ENCODE data around the gene NELFCD.
A peak's percentile ranks its signal among the peaks of the same experiment; 100 is the strongest.

The NELFCD gene

DNA sequence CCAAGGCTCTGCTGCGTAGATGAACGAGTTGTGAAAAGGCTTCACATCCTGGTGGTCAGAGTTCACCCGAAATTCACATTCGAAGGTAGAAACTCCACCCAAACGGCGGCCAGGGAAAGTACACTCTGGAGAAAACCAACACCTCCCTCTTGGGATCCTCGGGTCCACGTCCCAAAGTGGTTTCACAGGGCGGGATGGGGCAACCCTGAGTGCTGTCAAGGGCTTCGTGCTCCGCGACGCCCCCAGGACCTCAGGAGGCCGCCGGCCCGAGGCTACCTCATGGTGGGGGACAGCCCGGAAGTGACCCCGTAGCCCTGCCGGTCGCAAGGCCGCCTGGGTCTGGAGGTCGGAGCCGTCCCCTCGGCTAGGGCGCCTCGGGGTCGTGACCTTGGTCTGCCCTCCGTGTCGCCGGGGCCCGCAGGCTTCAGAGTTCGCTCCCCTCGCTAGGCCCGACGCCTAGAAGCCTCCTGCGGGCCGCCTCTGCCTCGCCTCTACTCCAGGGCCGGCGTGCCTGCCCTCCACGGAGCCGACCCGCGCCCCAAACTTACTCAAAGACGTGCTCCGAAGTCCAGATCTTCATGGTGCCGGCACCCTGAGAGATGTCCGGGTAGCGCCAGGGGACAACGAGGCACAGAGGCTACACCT, 61.2 kb downstream of the NELFCD start, which contains the start of gene PRELID3B (continued):
- TF ChIP-seq ZNF548 (tag by site-specific recombination; IDR thresholded peaks at IDR 0.05) = no peak
- TF ChIP-seq HOXD13 (CRISPR knock-in tag; IDR thresholded peaks at IDR 0.05; ENCODE audit: borderline replicate concordance) = no peak
- no peak for TF ChIP-seq MYNN (tag by site-specific recombination; IDR thresholded peaks at IDR 0.05; ENCODE audit: borderline replicate concordance)
- TF ChIP-seq ZNF560 (tag by site-specific recombination; IDR thresholded peaks at IDR 0.05; ENCODE audit: borderline replicate concordance) = no peak
- TF ChIP-seq ZNF391 (tag by site-specific recombination; IDR thresholded peaks at IDR 0.05; ENCODE audit: borderline replicate concordance, low read depth) = peak; percentile 39
- TF ChIP-seq ZFHX2 (tag by site-specific recombination; conservative IDR thresholded peaks at IDR 0.05) = peak; percentile 8; the same call in 1 of the 2 replicates
- no peak for TF ChIP-seq OSR2 (tag by site-specific recombination; IDR thresholded peaks at IDR 0.05)
- TF ChIP-seq ZBTB8A (tag by site-specific recombination; IDR thresholded peaks at IDR 0.05) = no peak
- 0 out of 2 replicates have a peak, but pooled peaks have one; percentile 48 for TF ChIP-seq ZFP37 (tag by site-specific recombination; IDR thresholded peaks at IDR 0.05)
- TF ChIP-seq, protein P1, sequence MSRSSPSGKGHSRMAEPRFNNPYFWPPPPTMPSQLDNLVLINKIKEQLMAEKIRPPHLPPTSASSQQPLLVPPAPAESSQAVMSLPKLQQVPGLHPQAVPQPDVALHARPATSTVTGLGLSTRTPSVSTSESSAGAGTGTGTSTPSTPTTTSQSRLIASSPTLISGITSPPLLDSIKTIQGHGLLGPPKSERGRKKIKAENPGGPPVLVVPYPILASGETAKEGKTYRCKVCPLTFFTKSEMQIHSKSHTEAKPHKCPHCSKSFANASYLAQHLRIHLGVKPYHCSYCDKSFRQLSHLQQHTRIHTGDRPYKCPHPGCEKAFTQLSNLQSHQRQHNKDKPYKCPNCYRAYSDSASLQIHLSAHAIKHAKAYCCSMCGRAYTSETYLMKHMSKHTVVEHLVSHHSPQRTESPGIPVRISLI (tag by site-specific recombination; IDR thresholded peaks at IDR 0.05) = no peak
- TF ChIP-seq ZNF510 (tag by site-specific recombination; IDR thresholded peaks at IDR 0.05; ENCODE audit: insufficient replicate concordance) = no peak
- TF ChIP-seq YY1 (tag by site-specific recombination; IDR thresholded peaks at IDR 0.05) = peak; percentile 51
- TF ChIP-seq ZNF654 (tag by site-specific recombination; IDR thresholded peaks at IDR 0.05; ENCODE audit: low read depth) = no peak
- TF ChIP-seq, protein P2, sequence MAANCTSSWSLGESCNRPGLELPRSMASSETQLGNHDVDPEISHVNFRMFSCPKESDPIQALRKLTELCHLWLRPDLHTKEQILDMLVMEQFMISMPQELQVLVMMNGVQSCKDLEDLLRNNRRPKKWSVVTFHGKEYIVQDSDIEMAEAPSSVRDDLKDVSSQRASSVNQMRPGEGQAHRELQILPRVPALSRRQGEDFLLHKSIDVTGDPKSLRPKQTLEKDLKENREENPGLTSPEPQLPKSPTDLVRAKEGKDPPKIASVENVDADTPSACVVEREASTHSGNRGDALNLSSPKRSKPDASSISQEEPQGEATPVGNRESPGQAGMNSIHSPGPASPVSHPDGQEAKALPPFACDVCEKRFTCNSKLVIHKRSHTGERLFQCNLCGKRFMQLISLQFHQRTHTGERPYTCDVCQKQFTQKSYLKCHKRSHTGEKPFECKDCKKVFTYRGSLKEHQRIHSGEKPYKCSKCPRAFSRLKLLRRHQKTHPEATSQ (tag by site-specific recombination; IDR thresholded peaks at IDR 0.05) = 0 out of 2 replicates have a peak, but pooled peaks have one; percentile 48
- TF ChIP-seq, protein P3, sequence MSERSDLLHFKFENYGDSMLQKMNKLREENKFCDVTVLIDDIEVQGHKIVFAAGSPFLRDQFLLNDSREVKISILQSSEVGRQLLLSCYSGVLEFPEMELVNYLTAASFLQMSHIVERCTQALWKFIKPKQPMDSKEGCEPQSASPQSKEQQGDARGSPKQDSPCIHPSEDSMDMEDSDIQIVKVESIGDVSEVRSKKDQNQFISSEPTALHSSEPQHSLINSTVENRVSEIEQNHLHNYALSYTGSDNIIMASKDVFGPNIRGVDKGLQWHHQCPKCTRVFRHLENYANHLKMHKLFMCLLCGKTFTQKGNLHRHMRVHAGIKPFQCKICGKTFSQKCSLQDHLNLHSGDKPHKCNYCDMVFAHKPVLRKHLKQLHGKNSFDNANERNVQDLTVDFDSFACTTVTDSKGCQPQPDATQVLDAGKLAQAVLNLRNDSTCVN (tag by site-specific recombination; optimal IDR thresholded peaks at IDR 0.05) = peak; percentile 53

DNA sequence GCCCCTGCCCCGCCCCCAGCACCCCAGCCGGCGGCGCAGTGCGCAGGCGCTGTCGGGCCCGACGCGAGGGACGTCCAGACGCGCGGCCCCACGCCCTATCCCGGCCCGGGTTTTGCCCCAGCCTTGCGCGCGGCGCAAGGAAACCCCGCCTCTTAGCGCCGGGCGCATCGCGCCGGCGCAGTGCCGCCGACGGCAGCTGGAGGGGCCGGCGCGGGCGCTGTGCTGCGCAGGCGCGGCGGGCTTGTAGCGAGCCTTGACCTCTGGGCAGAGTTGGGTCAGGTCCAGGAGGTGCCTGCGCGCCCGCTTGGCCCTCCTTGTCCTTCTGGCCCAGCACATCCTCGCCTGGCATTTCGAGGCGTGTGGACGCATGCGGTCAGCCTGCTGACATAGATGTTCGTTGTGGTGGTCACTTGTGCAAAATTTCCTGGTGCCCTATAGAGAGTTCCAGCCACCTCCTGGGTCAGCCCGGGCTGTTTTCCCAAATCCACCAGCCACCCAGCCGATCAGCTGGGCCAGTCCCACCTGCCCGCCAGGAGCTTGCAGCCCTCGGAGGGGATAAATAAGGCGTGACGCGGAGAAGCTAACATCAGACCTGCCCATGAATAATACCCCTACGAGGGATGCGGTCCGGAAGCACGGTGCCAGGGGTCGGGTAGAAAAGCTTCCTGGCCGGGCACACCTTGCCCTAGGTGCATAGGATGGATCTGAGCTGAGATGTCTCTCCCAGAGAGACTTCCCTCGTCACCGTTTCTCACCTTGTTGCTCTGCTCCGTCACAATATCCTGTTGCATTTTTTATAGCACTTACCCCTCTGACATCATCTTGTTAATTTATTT, 62.0 kb downstream of the NELFCD start:
- Histone ChIP-seq H3K4me3 (ENCODE audit: low read depth, low read length) (peak overlapping the region; percentile 90), H3K9me3 (ENCODE audit: control insufficient read depth, insufficient read depth, low read depth, low read length) (no peaks in the 10 kb centered on the region), H3K36me3 (ENCODE audit: control insufficient read depth in 2 of 2, insufficient read depth in 1 of 2, low read length in 2 of 2) (peaks cover 0 to 21% of the 10 kb centered on the region in 2 experiments; a peak in 1 of 3 replicates), H3K27ac (ENCODE audit: extremely low read depth, low read depth, low read length) (peak overlapping the region; percentile 10; the same call in 1 of the 2 replicates), H3K4me1 (ENCODE audit: control insufficient read depth, insufficient read depth, low read length) (peaks cover 2% of the 10 kb centered on the region; the same call in 1 of the 2 replicates)
- POLR2A ChIA-PET = interaction anchor here (0.6 to 3.6 kb wide), 5 partner anchors 9 to 180 kb away, joined by 3 to 28 read pairs (median 4); partner anchors contain the start of gene ATP5F1E
- CTCF ChIA-PET = interaction anchor here (0.6 to 0.7 kb wide), 3 partner anchors 11 to 385 kb away, joined by 3 read pairs; no protein-coding TSS in a partner anchor
- TF ChIP-seq ZNF791 (tag by site-specific recombination; IDR thresholded peaks at IDR 0.05) (no peak), ZFP41 (tag by site-specific recombination; IDR thresholded peaks at IDR 0.05; ENCODE audit: borderline replicate concordance) (no peak), ZNF274 (IDR thresholded peaks at IDR 0.05; ENCODE audit: low read length) (no peak), ZNF274 (tag by site-specific recombination; IDR thresholded peaks at IDR 0.05; ENCODE audit: borderline replicate concordance) (no peak), ZNF394 (tag by site-specific recombination; IDR thresholded peaks at IDR 0.05; ENCODE audit: borderline replicate concordance) (no peak), HOXD13 (CRISPR knock-in tag; IDR thresholded peaks at IDR 0.05; ENCODE audit: borderline replicate concordance) (no peak), ZBTB48 (tag by site-specific recombination; IDR thresholded peaks at IDR 0.05) (no peak), KLF10 (tag by site-specific recombination; IDR thresholded peaks at IDR 0.05) (0 out of 2 replicates have a peak, but pooled peaks have one; percentile 17), ZNF366 (tag by site-specific recombination; conservative IDR thresholded peaks at IDR 0.05) (no peak), ZNF776 (tag by site-specific recombination; IDR thresholded peaks at IDR 0.05; ENCODE audit: borderline replicate concordance) (no peak), ZNF350 (tag by site-specific recombination; IDR thresholded peaks at IDR 0.05) (no peak)
- TF ChIP-seq, protein P4, sequence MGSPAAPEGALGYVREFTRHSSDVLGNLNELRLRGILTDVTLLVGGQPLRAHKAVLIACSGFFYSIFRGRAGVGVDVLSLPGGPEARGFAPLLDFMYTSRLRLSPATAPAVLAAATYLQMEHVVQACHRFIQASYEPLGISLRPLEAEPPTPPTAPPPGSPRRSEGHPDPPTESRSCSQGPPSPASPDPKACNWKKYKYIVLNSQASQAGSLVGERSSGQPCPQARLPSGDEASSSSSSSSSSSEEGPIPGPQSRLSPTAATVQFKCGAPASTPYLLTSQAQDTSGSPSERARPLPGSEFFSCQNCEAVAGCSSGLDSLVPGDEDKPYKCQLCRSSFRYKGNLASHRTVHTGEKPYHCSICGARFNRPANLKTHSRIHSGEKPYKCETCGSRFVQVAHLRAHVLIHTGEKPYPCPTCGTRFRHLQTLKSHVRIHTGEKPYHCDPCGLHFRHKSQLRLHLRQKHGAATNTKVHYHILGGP (tag by site-specific recombination; IDR thresholded peaks at IDR 0.05) = no peak
- TF ChIP-seq, protein P5, sequence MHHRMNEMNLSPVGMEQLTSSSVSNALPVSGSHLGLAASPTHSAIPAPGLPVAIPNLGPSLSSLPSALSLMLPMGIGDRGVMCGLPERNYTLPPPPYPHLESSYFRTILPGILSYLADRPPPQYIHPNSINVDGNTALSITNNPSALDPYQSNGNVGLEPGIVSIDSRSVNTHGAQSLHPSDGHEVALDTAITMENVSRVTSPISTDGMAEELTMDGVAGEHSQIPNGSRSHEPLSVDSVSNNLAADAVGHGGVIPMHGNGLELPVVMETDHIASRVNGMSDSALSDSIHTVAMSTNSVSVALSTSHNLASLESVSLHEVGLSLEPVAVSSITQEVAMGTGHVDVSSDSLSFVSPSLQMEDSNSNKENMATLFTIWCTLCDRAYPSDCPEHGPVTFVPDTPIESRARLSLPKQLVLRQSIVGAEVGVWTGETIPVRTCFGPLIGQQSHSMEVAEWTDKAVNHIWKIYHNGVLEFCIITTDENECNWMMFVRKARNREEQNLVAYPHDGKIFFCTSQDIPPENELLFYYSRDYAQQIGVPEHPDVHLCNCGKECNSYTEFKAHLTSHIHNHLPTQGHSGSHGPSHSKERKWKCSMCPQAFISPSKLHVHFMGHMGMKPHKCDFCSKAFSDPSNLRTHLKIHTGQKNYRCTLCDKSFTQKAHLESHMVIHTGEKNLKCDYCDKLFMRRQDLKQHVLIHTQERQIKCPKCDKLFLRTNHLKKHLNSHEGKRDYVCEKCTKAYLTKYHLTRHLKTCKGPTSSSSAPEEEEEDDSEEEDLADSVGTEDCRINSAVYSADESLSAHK (tag by site-specific recombination; IDR thresholded peaks at IDR 0.05) = no peak

Measured in HEK293 (cell line).